HL-60 (cell line): ENCODE results near the gene HACD1.

ENCODE experiments used
- POLR2AphosphoS5 ChIP-seq: IDR thresholded peaks from 2 replicates; pipeline ENCODE4 v1.6.1; 2012; ENCODE audit warnings: low read depth
- SPI1 ChIP-seq: IDR thresholded peaks from 2 replicates; pipeline ENCODE4 v1.6.1; 2012; ENCODE audit warnings: low read depth, mild to moderate bottlenecking, borderline replicate concordance
- TF ChIP-seq, protein P1 (sequence below): IDR thresholded peaks from one replicate; pipeline ENCODE4 v1.5.1; 2011; ENCODE audit warnings: low read length, control low read depth, inconsistent platforms; ENCODE audit not compliant: insufficient read depth

DNA sequence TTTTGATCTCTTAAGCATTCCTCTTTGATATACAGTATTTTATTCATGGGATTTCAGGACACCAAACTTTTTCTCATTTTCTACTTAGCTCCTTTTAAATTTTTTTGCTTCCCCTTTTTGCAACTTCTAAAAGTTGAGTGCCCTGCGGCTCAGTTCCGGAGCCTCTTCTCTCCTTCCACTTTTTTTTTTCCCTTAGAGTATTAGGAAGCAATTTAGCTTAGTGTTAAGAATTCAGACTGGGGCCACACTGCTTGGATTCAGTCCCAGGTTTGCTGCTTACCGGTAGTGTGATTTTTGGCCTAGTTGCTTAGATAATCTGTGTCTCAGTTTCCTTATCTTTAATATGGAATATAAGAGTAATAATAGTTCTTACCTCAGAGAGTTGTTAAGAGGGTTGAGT lies 30.2 kb upstream of the HACD1 start:
- TF ChIP-seq POLR2AphosphoS5 (no peak), SPI1 (no peak)
- TF ChIP-seq, protein P1, sequence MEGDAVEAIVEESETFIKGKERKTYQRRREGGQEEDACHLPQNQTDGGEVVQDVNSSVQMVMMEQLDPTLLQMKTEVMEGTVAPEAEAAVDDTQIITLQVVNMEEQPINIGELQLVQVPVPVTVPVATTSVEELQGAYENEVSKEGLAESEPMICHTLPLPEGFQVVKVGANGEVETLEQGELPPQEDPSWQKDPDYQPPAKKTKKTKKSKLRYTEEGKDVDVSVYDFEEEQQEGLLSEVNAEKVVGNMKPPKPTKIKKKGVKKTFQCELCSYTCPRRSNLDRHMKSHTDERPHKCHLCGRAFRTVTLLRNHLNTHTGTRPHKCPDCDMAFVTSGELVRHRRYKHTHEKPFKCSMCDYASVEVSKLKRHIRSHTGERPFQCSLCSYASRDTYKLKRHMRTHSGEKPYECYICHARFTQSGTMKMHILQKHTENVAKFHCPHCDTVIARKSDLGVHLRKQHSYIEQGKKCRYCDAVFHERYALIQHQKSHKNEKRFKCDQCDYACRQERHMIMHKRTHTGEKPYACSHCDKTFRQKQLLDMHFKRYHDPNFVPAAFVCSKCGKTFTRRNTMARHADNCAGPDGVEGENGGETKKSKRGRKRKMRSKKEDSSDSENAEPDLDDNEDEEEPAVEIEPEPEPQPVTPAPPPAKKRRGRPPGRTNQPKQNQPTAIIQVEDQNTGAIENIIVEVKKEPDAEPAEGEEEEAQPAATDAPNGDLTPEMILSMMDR: no peak
